Measurements from ENCODE around the gene CLCA2. TPM values are rescaled to one million over a fixed set of nuclear protein-coding genes. Genes with fewer than 3 reads are reported as not detected.

The CLCA2 gene
- total RNA-seq, 1 donor from 2014 or later: not detected

Other genes starting within 250 kb of the CLCA2 start
- gene ODF2L, start 27.8 kb upstream of the CLCA2 start, total RNA-seq: 22.9 and 36.5 TPM in 2 replicates
- gene CLCA1, start 44.8 kb downstream of the CLCA2 start, total RNA-seq: not detected in 2 replicates
- gene CLCA4, start 122.9 kb downstream of the CLCA2 start, total RNA-seq: not detected in 2 replicates

All from lung microvascular endothelial cell (primary cell).